Measurements from ENCODE around the gene SFXN5. TPM values are rescaled to one million over a fixed set of nuclear protein-coding genes. Genes with fewer than 3 reads are reported as not detected.

Gene SFXN5
- total RNA-seq, 1 donor from 2014 or later = 12.7 TPM

DNA sequence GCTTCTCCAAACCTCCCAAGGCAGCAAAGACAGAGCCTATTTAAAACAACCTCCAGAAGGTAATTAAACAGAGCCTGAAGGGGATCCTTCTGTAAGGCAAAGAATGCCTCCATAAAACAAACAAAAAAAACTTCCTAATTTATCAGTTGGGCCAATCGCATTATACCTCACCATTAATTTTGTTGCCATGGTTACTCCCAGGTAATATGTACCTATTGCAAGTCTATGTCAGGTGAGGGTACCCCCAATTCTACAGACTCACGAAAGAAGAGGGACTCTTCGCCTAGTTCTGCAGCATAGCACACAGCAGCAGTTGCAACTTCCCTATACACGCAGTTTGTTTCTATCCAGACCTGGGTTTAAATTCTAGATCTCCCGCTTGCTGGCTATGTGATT is 38.8 kb downstream of the SFXN5 start:
- H3K27me3 Mint-ChIP-seq (ENCODE audit: unreplicated experiment) = no peaks in the 10 kb centered on the region
- H3K27ac Mint-ChIP-seq (ENCODE audit: unreplicated experiment) = no peak overlapping the region
- no peaks in the 10 kb centered on the region for H3K9me3 Mint-ChIP-seq (ENCODE audit: unreplicated experiment)
- H3K4me1 Mint-ChIP-seq (ENCODE audit: unreplicated experiment) = peaks cover 3% of the 10 kb centered on the region
- DNase-seq (ENCODE audit: extremely low spot score, unreplicated experiment) = no peak
- no peak overlapping the region for H3K4me3 Mint-ChIP-seq (ENCODE audit: unreplicated experiment)
- TF ChIP-seq, protein P1, sequence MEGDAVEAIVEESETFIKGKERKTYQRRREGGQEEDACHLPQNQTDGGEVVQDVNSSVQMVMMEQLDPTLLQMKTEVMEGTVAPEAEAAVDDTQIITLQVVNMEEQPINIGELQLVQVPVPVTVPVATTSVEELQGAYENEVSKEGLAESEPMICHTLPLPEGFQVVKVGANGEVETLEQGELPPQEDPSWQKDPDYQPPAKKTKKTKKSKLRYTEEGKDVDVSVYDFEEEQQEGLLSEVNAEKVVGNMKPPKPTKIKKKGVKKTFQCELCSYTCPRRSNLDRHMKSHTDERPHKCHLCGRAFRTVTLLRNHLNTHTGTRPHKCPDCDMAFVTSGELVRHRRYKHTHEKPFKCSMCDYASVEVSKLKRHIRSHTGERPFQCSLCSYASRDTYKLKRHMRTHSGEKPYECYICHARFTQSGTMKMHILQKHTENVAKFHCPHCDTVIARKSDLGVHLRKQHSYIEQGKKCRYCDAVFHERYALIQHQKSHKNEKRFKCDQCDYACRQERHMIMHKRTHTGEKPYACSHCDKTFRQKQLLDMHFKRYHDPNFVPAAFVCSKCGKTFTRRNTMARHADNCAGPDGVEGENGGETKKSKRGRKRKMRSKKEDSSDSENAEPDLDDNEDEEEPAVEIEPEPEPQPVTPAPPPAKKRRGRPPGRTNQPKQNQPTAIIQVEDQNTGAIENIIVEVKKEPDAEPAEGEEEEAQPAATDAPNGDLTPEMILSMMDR (IDR thresholded peaks at IDR 0.05) = no peak
- peaks cover 5% of the 10 kb centered on the region for H3K36me3 Mint-ChIP-seq (ENCODE audit: unreplicated experiment)

- Mint-ChIP-seq H3K27ac (ENCODE audit: unreplicated experiment) (no peak overlapping the region), H3K9me3 (ENCODE audit: unreplicated experiment) (no peaks in the 10 kb centered on the region), H3K36me3 (ENCODE audit: unreplicated experiment) (peaks cover 5% of the 10 kb centered on the region), H3K27me3 (ENCODE audit: unreplicated experiment) (no peaks in the 10 kb centered on the region), H3K4me1 (ENCODE audit: unreplicated experiment) (peaks cover 3% of the 10 kb centered on the region), H3K4me3 (ENCODE audit: unreplicated experiment) (no peak overlapping the region)
- TF ChIP-seq, protein P1 (IDR thresholded peaks at IDR 0.05) = no peak
- DNase-seq (ENCODE audit: extremely low spot score, unreplicated experiment) = no peak
Observed at GRCh38 chr2:73031725-73032701, 39.5 kb downstream of the SFXN5 start.

DNA sequence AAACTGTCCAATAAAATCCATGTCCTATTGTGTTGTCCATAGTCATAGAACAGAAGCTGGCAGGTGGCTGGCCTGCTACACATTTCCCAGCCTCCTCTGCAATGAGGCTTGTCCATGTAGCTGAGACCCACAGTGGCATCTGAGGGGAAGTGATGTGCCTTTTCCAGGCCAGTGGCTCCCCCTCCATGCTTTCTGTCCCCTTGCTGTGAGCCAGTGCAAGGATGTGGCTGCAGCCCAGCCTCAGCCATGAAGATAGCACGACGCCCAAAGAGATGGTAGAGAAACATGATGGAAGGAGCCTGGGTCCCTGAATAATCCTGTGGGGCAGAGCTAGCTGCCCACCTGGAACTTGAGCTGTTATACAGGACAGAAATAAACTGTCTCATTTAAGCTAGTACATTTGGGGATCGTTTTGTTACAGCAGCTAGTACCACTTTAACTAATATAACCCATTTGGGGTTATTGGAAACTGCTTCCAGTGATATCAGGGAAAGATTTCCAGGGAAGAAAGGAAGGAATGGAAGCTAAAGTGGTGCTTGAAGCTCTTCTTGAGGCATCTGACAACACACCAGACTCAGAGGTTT is 40.3 kb downstream of the SFXN5 start:
- DNase-seq (ENCODE audit: extremely low spot score, unreplicated experiment) = no peak
- H3K36me3 Mint-ChIP-seq (ENCODE audit: unreplicated experiment) = peaks cover 5% of the 10 kb centered on the region
- no peaks in the 10 kb centered on the region for H3K9me3 Mint-ChIP-seq (ENCODE audit: unreplicated experiment)
- H3K4me3 Mint-ChIP-seq (ENCODE audit: unreplicated experiment) = no peak overlapping the region
- H3K27ac Mint-ChIP-seq (ENCODE audit: unreplicated experiment) = no peak overlapping the region
- TF ChIP-seq, protein P1 (IDR thresholded peaks at IDR 0.05) = no peak
- peaks cover 3% of the 10 kb centered on the region for H3K4me1 Mint-ChIP-seq (ENCODE audit: unreplicated experiment)
- H3K27me3 Mint-ChIP-seq (ENCODE audit: unreplicated experiment) = no peaks in the 10 kb centered on the region

GRCh38 chr2:73028841-73029240 is 42.7 kb downstream of the SFXN5 start:
- TF ChIP-seq, protein P1 (IDR thresholded peaks at IDR 0.05) = no peak
- no peak overlapping the region for H3K27ac Mint-ChIP-seq (ENCODE audit: unreplicated experiment)
- no peak for DNase-seq (ENCODE audit: extremely low spot score, unreplicated experiment)
- no peaks in the 10 kb centered on the region for H3K27me3 Mint-ChIP-seq (ENCODE audit: unreplicated experiment)
- no peak overlapping the region for H3K4me3 Mint-ChIP-seq (ENCODE audit: unreplicated experiment)
- no peaks in the 10 kb centered on the region for H3K9me3 Mint-ChIP-seq (ENCODE audit: unreplicated experiment)
- peaks cover 3% of the 10 kb centered on the region for H3K4me1 Mint-ChIP-seq (ENCODE audit: unreplicated experiment)
- peaks cover 8% of the 10 kb centered on the region for H3K36me3 Mint-ChIP-seq (ENCODE audit: unreplicated experiment)

GRCh38 chr2:73027340-73027739 is 44.2 kb downstream of the SFXN5 start:
- Mint-ChIP-seq H3K4me1 (ENCODE audit: unreplicated experiment) (peaks cover 3% of the 10 kb centered on the region), H3K9me3 (ENCODE audit: unreplicated experiment) (no peaks in the 10 kb centered on the region), H3K4me3 (ENCODE audit: unreplicated experiment) (no peak overlapping the region), H3K27ac (ENCODE audit: unreplicated experiment) (no peak overlapping the region), H3K27me3 (ENCODE audit: unreplicated experiment) (no peaks in the 10 kb centered on the region), H3K36me3 (ENCODE audit: unreplicated experiment) (peaks cover 7% of the 10 kb centered on the region)
- TF ChIP-seq, protein P1 (IDR thresholded peaks at IDR 0.05) = no peak
- no peak for DNase-seq (ENCODE audit: extremely low spot score, unreplicated experiment)
